Kidney (tissue), 14 donors: Measurements from ENCODE around the gene NAA40. TPM values are rescaled to one million over a fixed set of nuclear protein-coding genes. Genes with fewer than 3 reads are reported as not detected.
"Not testable (repeated sequence)": the region's sequence is repeated elsewhere in the genome, so short reads cannot be mapped to it uniquely, and the experiment has no call there.

Experiments
- DNase-seq, 5 donors: peaks; one replicate each; pipeline ENCODE4 v3.0.0-alpha.2; 2013 to 2020
- FAIRE-seq: peaks from 2 replicates; lab custom pipeline; 2012; peaks lifted over from hg19 to GRCh38; lab: Jason Lieb, UNC
- H3K27ac ChIP-seq, 2 donors: one replicate each; pipeline ENCODE4 v1.7.0; 2013; ENCODE audit warnings: low read depth in 2 of 2, low read length in 2 of 2, inconsistent platforms in 1 of 2
- H3K27me3 ChIP-seq: one replicate; pipeline ENCODE4 v1.7.1; 2013; ENCODE audit warnings: low read length, inconsistent platforms; ENCODE audit not compliant: control insufficient read depth, insufficient read depth
- H3K36me3 ChIP-seq, 3 donors: one replicate each; pipeline versions ENCODE4 v1.7.0 to v1.7.1; 2013; ENCODE audit warnings: low read length in 3 of 3, control low read depth in 1 of 3, inconsistent platforms in 1 of 3; ENCODE audit not compliant: insufficient read depth in 3 of 3, control insufficient read depth in 2 of 3
- H3K4me1 ChIP-seq, 3 donors: one replicate each; pipeline versions ENCODE4 v1.7.0 to v1.7.1; 2013; ENCODE audit warnings: low read length in 3 of 3, inconsistent platforms in 1 of 3, low read depth in 1 of 3; ENCODE audit not compliant: control insufficient read depth in 2 of 3, insufficient read depth in 2 of 3
- H3K4me3 ChIP-seq, 3 donors: one replicate each; pipeline versions ENCODE4 v1.7.0 to v1.8.1; 2013; ENCODE audit warnings: low read length in 3 of 3, control low read depth in 1 of 3, inconsistent platforms in 1 of 3
- H3K9ac ChIP-seq, 3 donors: one replicate each; pipeline versions ENCODE4 v1.7.0 to v1.7.1; 2013; ENCODE audit warnings: low read length in 3 of 3, control low read depth in 1 of 3, inconsistent platforms in 1 of 3
- H3K9me3 ChIP-seq, 3 donors: one replicate each; pipeline versions ENCODE4 v1.7.0 to v1.7.1; 2013; ENCODE audit warnings: low read length in 3 of 3, control low read depth in 1 of 3, inconsistent platforms in 1 of 3; ENCODE audit not compliant: control insufficient read depth in 2 of 3, insufficient read depth in 1 of 3
- CTCF ChIP-seq: IDR thresholded peaks from 3 replicates; pipeline ENCODE4 v1.5.1; 2012; ENCODE audit warnings: mild to moderate bottlenecking, moderate library complexity, borderline replicate concordance; ENCODE audit not compliant: insufficient read depth; ENCODE audit errors: extremely low read depth
- intact Hi-C: fragments of 100-400 bp; cut with DNase I; formaldehyde crosslinking; loops from one replicate; pipeline ENCODE4 v1.11.1; 2022
- polyA plus RNA-seq: library from polyadenylated mRNA; stranded (reverse); fragments of 350-450 nt; fragmentation: Illumina TruSeq; extraction: RNeasy Lipid Tissue Mini Kit (QIAGEN cat#74804); gene quantifications from one replicate; pipeline ENCODE4 v1.2.3, GENCODE V29; 2014; ENCODE audit warnings: low read depth, low replicate concordance; ENCODE audit not compliant: insufficient read depth
- total RNA-seq: library from RNA; stranded (reverse); fragmentation: NEBNext Ultra II Directional; extraction: Animal tissue kit (Norgen Biotek cat#: 25700); gene quantifications from one replicate; pipeline ENCODE4 v1.2.1, GENCODE V29; 2021
- donor health status: control.
- donor health status: control.
- donor health status: control.
- donor health status: control.
- donor health status: control.
- donor health status: DM: yes; HTN: yes; CAD: no.
- donor health status: Normal renal cell carcinoma (clear cell type).

NAA40 gene
- total and polyA plus RNA-seq, 2 donors from 2014 or later = 11.8 to 27.2 TPM

GRCh38 chr11:63952570-63952969, 13.8 kb downstream of the NAA40 start:
- intact Hi-C loops = no loop called here

GRCh38 chr11:63958008-63958407, 19.2 kb downstream of the NAA40 start:
- no peak overlapping the region for H3K9ac ChIP-seq
- peaks cover 2 to 29% (median 18%) of the 10 kb centered on the region in 3 donors for H3K36me3 ChIP-seq
- H3K9me3 ChIP-seq = no peaks in the 10 kb centered on the region
- no peaks in the 10 kb centered on the region for H3K4me1 ChIP-seq
- no peak for TF ChIP-seq CTCF
- H3K27ac ChIP-seq = no peak overlapping the region
- intact Hi-C loops = no loop called here
- DNase-seq = no peak
- H3K4me3 ChIP-seq = no peak overlapping the region
- no peaks in the 10 kb centered on the region for H3K27me3 ChIP-seq
- FAIRE-seq = no peak

More at GRCh38 chr11:63952570-63952969, 13.8 kb downstream of the NAA40 start:
- Histone ChIP-seq H3K27me3 (no peaks in the 10 kb centered on the region), H3K4me3 (no peak overlapping the region), H3K36me3 (peaks cover 2 to 29% (median 24%) of the 10 kb centered on the region in 3 donors), H3K27ac (no peak overlapping the region), H3K4me1 (no peaks in the 10 kb centered on the region), H3K9me3 (no peaks in the 10 kb centered on the region), H3K9ac (no peak overlapping the region)
- TF ChIP-seq CTCF = no peak
- DNase-seq (no peak), FAIRE-seq (no peak)

DNA sequence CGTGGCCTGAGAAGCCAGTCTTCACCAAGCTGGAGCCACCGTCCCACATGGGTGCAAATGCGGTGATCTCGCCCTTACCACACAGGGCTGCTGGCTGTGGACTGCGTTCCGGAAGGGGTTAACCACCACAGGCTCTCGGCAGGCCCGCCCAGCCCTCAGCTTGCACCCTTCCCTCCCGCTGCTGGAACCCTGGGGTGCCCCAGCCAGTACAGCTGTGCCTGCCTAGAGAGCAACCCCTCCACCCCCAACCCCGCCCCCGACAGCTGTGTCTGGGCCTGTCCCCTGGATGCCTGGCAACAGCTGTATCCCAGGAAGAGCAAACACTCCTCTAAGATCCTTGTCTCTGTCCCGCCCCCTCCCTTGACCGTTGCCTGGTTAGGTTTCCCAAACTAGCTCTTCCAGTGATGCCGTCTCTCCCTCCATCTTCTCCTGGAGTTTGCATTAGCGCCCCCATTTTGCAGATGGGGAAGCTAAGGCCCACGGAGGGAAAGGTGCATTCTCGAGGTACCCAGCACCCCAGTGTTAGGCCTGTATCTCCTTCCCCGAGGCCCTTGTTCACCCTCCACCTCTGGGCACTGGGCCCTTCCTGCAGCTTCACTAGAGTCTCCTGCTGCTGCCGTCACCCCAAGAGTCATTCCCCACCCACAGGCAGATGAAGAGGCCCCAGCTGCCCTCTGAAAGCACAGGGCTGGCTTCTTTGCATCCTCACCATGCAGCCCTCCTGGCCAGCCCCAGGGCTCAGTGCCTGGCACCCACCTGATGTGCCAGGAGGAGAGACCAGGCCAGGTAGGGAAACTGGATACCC, 23.0 kb downstream of the NAA40 start:
- H3K36me3 ChIP-seq = no peaks in the 10 kb centered on the region
- no peaks in the 10 kb centered on the region for H3K9me3 ChIP-seq
- H3K4me3 ChIP-seq = no peak overlapping the region
- no peak overlapping the region for H3K9ac ChIP-seq
- no peaks in the 10 kb centered on the region for H3K4me1 ChIP-seq
- FAIRE-seq (no peak), DNase-seq (peak in 4 of 5 donors; percentile 50 to 76 (median 62))
- intact Hi-C loops = no loop called here
- no peak for TF ChIP-seq CTCF
- no peak overlapping the region for H3K27ac ChIP-seq
- no peaks in the 10 kb centered on the region for H3K27me3 ChIP-seq

DNA sequence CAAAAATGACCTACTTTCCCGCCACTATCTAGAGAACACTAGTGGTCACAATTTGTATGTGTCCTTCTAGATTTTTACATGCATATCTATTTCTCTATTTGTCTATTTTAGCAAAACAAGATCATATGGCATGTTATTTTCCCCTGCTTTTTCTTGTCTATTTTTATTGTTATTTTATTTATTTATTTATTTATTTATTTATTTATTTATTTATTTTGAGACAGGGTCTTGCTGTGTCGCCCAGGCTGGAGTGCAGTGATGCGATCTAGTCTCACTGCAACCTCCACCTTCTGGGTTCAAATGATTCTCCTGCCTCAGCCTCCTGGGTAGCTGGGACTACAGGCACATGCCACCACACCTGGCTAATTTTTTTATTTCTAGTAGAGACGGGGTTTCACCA, 25.1 kb downstream of the NAA40 start:
- not testable (repeated sequence) for H3K9ac ChIP-seq

More for the DNA sequence above, 25.1 kb downstream of the NAA40 start:
- intact Hi-C loops, DNase-seq, H3K27ac ChIP-seq, H3K4me1 ChIP-seq, H3K4me3 ChIP-seq, FAIRE-seq, H3K9me3 ChIP-seq, H3K27me3 ChIP-seq, H3K36me3 ChIP-seq: not testable (repeated sequence)
